ENCODE data around the gene TMEM213. TPM values are rescaled to one million over a fixed set of nuclear protein-coding genes. Genes with fewer than 3 reads are reported as not detected.

The TMEM213 gene
- total and polyA plus RNA-seq, 2 of the 8 experiments (the other 6 are each of a cell fraction or from before 2014, with no cell fraction given) = 0.21 to 0.67 TPM

GRCh38 chr7:138853448-138853847 lies 55.7 kb downstream of the TMEM213 start:
- Histone ChIP-seq H2AFZ (ENCODE audit: low read length) (no peak overlapping the region), H3K4me1 (replicated peaks in 1 of 4; ENCODE audit: control insufficient read depth in 3 of 4, insufficient read depth in 4 of 4, low read length in 3 of 4) (peaks cover 3 to 13% (median 9%) of the 10 kb centered on the region in 4 experiments; a peak in 5 of 7 replicates), H4K5ac (ENCODE audit: insufficient read length, low read depth, low read length) (no peak overlapping the region), H2BK5ac (ENCODE audit: low read depth, low read length) (no peak overlapping the region), H2BK20ac (ENCODE audit: low read length) (no peak overlapping the region), H2BK120ac (replicated peaks; ENCODE audit: low read depth, low read length) (no peak overlapping the region), H3K27ac (ENCODE audit: low read depth, low read length) (no peak overlapping the region), H3K79me1 (ENCODE audit: low read depth, low read length) (no peaks in the 10 kb centered on the region), H3K36me3 (ENCODE audit: control insufficient read depth in 2 of 4, insufficient read depth in 4 of 4, low read length in 3 of 4) (peaks cover 2 to 20% (median 10%) of the 10 kb centered on the region in 4 experiments), H2BK15ac (ENCODE audit: low read length) (no peak overlapping the region), H3K23ac (ENCODE audit: insufficient read length) (no peak overlapping the region), H4K91ac (replicated peaks; ENCODE audit: insufficient read length, low read length) (no peak overlapping the region), H3K9me3 (ENCODE audit: insufficient read depth in 2 of 2, low read depth in 1 of 2, low read length in 1 of 2) (peaks cover 0 to 3% of the 10 kb centered on the region in 2 experiments; a peak in 1 of 4 replicates), H3K4ac (replicated peaks; ENCODE audit: insufficient read length, low read depth, low read length) (no peak overlapping the region), H2BK12ac (ENCODE audit: low read depth, low read length) (no peak overlapping the region), H3K4me3 (ENCODE audit: extremely low read depth in 1 of 4, insufficient read depth in 2 of 4, low read depth in 3 of 4, low read length in 4 of 4) (peak overlapping the region in 1 of 4 experiments; percentile 12; a peak in 1 of 8 replicates), H4K20me1 (replicated peaks in 1 of 2; ENCODE audit: control insufficient read depth in 1 of 2, insufficient read depth in 2 of 2, low read length in 2 of 2) (no peaks in the 10 kb centered on the region), H3K23me2 (ENCODE audit: low read depth, low read length) (no peaks in the 10 kb centered on the region), H3K56ac (replicated peaks; ENCODE audit: insufficient read length, low read depth, low read length) (no peak overlapping the region), H3K27me3 (replicated peaks in 1 of 4; ENCODE audit: control insufficient read depth in 3 of 4, extremely low read depth in 1 of 4, insufficient read depth in 3 of 4, low read length in 3 of 4) (no peaks in the 10 kb centered on the region), H2AK5ac (ENCODE audit: low read depth, low read length) (no peak overlapping the region), H3K14ac (ENCODE audit: insufficient read length) (no peak overlapping the region), H3K18ac (ENCODE audit: extremely low read depth, low read length) (no peak overlapping the region), H3K79me2 (ENCODE audit: control insufficient read depth in 1 of 2, insufficient read depth in 2 of 2, low read length in 2 of 2) (no peaks in the 10 kb centered on the region), H3K4me2 (ENCODE audit: insufficient read depth in 1 of 2, low read depth in 2 of 2, low read length in 2 of 2) (peak overlapping the region in 1 of 2 experiments; percentile 33; a peak in 2 of 4 replicates), H3K9ac (replicated peaks in 1 of 4; ENCODE audit: extremely low read depth in 1 of 4, low read depth in 3 of 4, low read length in 3 of 4) (no peak overlapping the region), H4K8ac (ENCODE audit: extremely low read depth, insufficient read depth, low read length) (no peak overlapping the region)
- FAIRE-seq (no peak), DNase-seq (ENCODE audit: low read depth in 1 of 2, low spot score in 2 of 2) (no peak)
- ChIA-PET CTCF (ENCODE audit: partially characterized antibody) (no interaction called here), POLR2A (ENCODE audit: partially characterized antibody) (no interaction called here)
- 56% methylated on average over 3 of the region's 3 CpGs; no CpG with 5 or more reads in 1 of the 2 experiments for WGBS, 2 experiments (ENCODE audit: extremely low coverage in 1 of 2, insufficient coverage in 1 of 2, insufficient read length in 1 of 2, insufficient replicate concordance in 2 of 2, low coverage in 1 of 2, low lambda C conversion rate in 2 of 2, missing lambda C conversion rate in 1 of 2)
- no peak for TF ChIP-seq SP4 (IDR thresholded peaks at IDR 0.05; ENCODE audit: low read length)
- TF ChIP-seq CBX8 (IDR thresholded peaks at IDR 0.05; ENCODE audit: borderline replicate concordance, low read depth, low read length) = no peak
- TF ChIP-seq SP1 (IDR thresholded peaks at IDR 0.05; ENCODE audit: low read depth, low read length) = no peak
- no peak for TF ChIP-seq TAF1 (IDR thresholded peaks at IDR 0.05; ENCODE audit: low read depth, low read length)
- no peak for TF ChIP-seq EGR1 (IDR thresholded peaks at IDR 0.05; ENCODE audit: borderline replicate concordance, low read depth, low read length)
- TF ChIP-seq, protein P1, sequence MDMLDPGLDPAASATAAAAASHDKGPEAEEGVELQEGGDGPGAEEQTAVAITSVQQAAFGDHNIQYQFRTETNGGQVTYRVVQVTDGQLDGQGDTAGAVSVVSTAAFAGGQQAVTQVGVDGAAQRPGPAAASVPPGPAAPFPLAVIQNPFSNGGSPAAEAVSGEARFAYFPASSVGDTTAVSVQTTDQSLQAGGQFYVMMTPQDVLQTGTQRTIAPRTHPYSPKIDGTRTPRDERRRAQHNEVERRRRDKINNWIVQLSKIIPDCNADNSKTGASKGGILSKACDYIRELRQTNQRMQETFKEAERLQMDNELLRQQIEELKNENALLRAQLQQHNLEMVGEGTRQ (IDR thresholded peaks at IDR 0.05; ENCODE audit: low read length) = no peak
- TF ChIP-seq CEBPB (IDR thresholded peaks at IDR 0.05; ENCODE audit: low read depth, low read length) = no peak
- TF ChIP-seq POLR2A (IDR thresholded peaks at IDR 0.05; ENCODE audit: control extremely low read depth in 1 of 2, low read depth in 2 of 2, low read length in 2 of 2) = no peak
- no peak for TF ChIP-seq NRF1 (IDR thresholded peaks at IDR 0.05; ENCODE audit: low read depth, low read length)
- no peak for TF ChIP-seq RNF2 (IDR thresholded peaks at IDR 0.05; ENCODE audit: borderline replicate concordance, low read depth, low read length, missing control alignments, poor library complexity, severe bottlenecking)
- TF ChIP-seq CREB1 (IDR thresholded peaks at IDR 0.05) = no peak
- TF ChIP-seq CHD1 (IDR thresholded peaks at IDR 0.05; ENCODE audit: low read depth, low read length) = no peak
- TF ChIP-seq JUND (IDR thresholded peaks at IDR 0.05; ENCODE audit: low read length) = no peak
- TF ChIP-seq RFX5 (IDR thresholded peaks at IDR 0.05; ENCODE audit: borderline replicate concordance, low read depth, low read length) = no peak
- TF ChIP-seq BACH1 (IDR thresholded peaks at IDR 0.05; ENCODE audit: low read length) = no peak
- no peak for TF ChIP-seq SP2 (IDR thresholded peaks at IDR 0.05; ENCODE audit: low read length)

Measured in H1 (cell line).